Thoracic aorta (tissue), 2 donors: ENCODE measurements around the gene DCAF8L1. TPM values are rescaled to one million over a fixed set of nuclear protein-coding genes. Genes with fewer than 3 reads are reported as not detected.
"Not testable (repeated sequence)": the region's sequence is repeated elsewhere in the genome, so short reads cannot be mapped to it uniquely, and the experiment has no call there.

Experiments
- ATAC-seq: fragments of 150-250 bp; one replicate; pipeline ENCODE4 v1.8.0; 2017; ENCODE audit warnings: low read depth; ENCODE audit not compliant: insufficient number of reproducible peaks, low FRiP score
- DNase-seq: peaks from one replicate; pipeline ENCODE4 v3.0.0-alpha.2; 2020; ENCODE audit warnings: low spot score
- H3K27ac ChIP-seq, 2 donors: fragments of 200-600 bp; sonication (generic); 1 replicate in 1 of 2; 2 replicates in 1 of 2; pipeline ENCODE4 v1.5.1; 2016; ENCODE audit warnings: mild to moderate bottlenecking in 2 of 2, moderate library complexity in 2 of 2
- H3K27me3 ChIP-seq: fragments of 200-600 bp; sonication (generic); replicated peaks from 2 replicates; pipeline ENCODE4 v1.6.0; 2016; ENCODE audit warnings: mild to moderate bottlenecking; ENCODE audit not compliant: insufficient read depth
- H3K36me3 ChIP-seq: fragments of 200-600 bp; sonication (generic); one replicate; pipeline ENCODE4 v1.5.1; 2016
- H3K4me1 ChIP-seq, 2 donors: fragments of 200-600 bp; sonication (generic); 1 replicate in 1 of 2; 2 replicates in 1 of 2; pipeline versions ENCODE4 v1.5.1 to v1.6.0; 2016; ENCODE audit warnings: low read depth in 2 of 2, mild to moderate bottlenecking in 1 of 2; ENCODE audit not compliant: control insufficient read depth in 1 of 2
- H3K4me3 ChIP-seq: fragments of 200-600 bp; sonication (generic); 2 replicates; pipeline ENCODE4 v1.5.1; 2016; ENCODE audit warnings: mild to moderate bottlenecking
- H3K9me3 ChIP-seq: fragments of 200-600 bp; sonication (generic); 2 replicates; pipeline ENCODE4 v1.5.1; 2016
- CTCF ChIP-seq: fragments of 200-600 bp; sonication (generic); IDR thresholded peaks from one replicate; pipeline ENCODE4 v1.5.1; 2019; ENCODE audit warnings: antibody characterized with exemption
- total RNA-seq, 2 donors: library from RNA; depleted of rRNA; stranded (reverse); fragments of >200 nt; gene quantifications; one replicate each; pipeline versions ENCODE4 v1.1.0 to v1.2.3, GENCODE V29; 2016

Gene DCAF8L1
- total RNA-seq, 2 donors from 2014 or later: not detected

GRCh38 chrX:27976284-27976683 lies 5.0 kb downstream of the DCAF8L1 start:
- ATAC-seq: no peak
- no peak for TF ChIP-seq CTCF

GRCh38 chrX:27968878-27969277 lies 12.4 kb downstream of the DCAF8L1 start:
- H3K27ac ChIP-seq: no peak overlapping the region
- H3K4me3 ChIP-seq: no peak overlapping the region
- H3K4me1 ChIP-seq: no peaks in the 10 kb centered on the region
- no peaks in the 10 kb centered on the region for H3K27me3 ChIP-seq
- H3K36me3 ChIP-seq: no peaks in the 10 kb centered on the region
- ATAC-seq: no peak
- H3K9me3 ChIP-seq: no peaks in the 10 kb centered on the region
- TF ChIP-seq CTCF: no peak
- no peak for DNase-seq

More at GRCh38 chrX:27976284-27976683, 5.0 kb downstream of the DCAF8L1 start:
- Histone ChIP-seq H3K4me1 (no peaks in the 10 kb centered on the region), H3K27ac (no peak overlapping the region), H3K9me3 (no peaks in the 10 kb centered on the region), H3K36me3 (no peaks in the 10 kb centered on the region), H3K4me3 (no peak overlapping the region), H3K27me3 (no peaks in the 10 kb centered on the region)
- no peak for DNase-seq

GRCh38 chrX:27968352-27968751 lies 12.9 kb downstream of the DCAF8L1 start:
- no peak for TF ChIP-seq CTCF
- H3K27ac ChIP-seq: no peak overlapping the region
- ATAC-seq (no peak), DNase-seq (no peak)
- no peaks in the 10 kb centered on the region for H3K27me3 ChIP-seq
- H3K4me3 ChIP-seq: no peak overlapping the region
- H3K36me3 ChIP-seq: no peaks in the 10 kb centered on the region
- H3K9me3 ChIP-seq: no peaks in the 10 kb centered on the region
- H3K4me1 ChIP-seq: no peaks in the 10 kb centered on the region

GRCh38 chrX:27966955-27967354 lies 14.3 kb downstream of the DCAF8L1 start:
- Histone ChIP-seq H3K4me3 (no peak overlapping the region), H3K36me3 (no peaks in the 10 kb centered on the region), H3K27me3 (no peaks in the 10 kb centered on the region), H3K27ac (no peak overlapping the region), H3K9me3 (no peaks in the 10 kb centered on the region), H3K4me1 (no peaks in the 10 kb centered on the region)
- no peak for ATAC-seq
- TF ChIP-seq CTCF: no peak
- DNase-seq: no peak

GRCh38 chrX:27966492-27966891 lies 14.8 kb downstream of the DCAF8L1 start:
- no peaks in the 10 kb centered on the region for H3K36me3 ChIP-seq
- no peak for DNase-seq
- H3K9me3 ChIP-seq: no peaks in the 10 kb centered on the region
- no peak overlapping the region for H3K27ac ChIP-seq
- H3K27me3 ChIP-seq: no peaks in the 10 kb centered on the region
- no peaks in the 10 kb centered on the region for H3K4me1 ChIP-seq
- TF ChIP-seq CTCF: no peak
- ATAC-seq: no peak
- no peak overlapping the region for H3K4me3 ChIP-seq

- H3K4me1 ChIP-seq, H3K9me3 ChIP-seq, H3K36me3 ChIP-seq, H3K27ac ChIP-seq, H3K27me3 ChIP-seq, DNase-seq, ATAC-seq, H3K4me3 ChIP-seq: not testable (repeated sequence)
Measured at GRCh38 chrX:27965348-27965747, 15.9 kb downstream of the DCAF8L1 start.
